SK-N-SH (cell line): ENCODE results near the gene COL4A6. TPM values are rescaled to one million over a fixed set of nuclear protein-coding genes. Genes with fewer than 3 reads are reported as not detected.

ENCODE experiments used
- CTCF ChIA-PET: fragments of 300-600, 350-600 bp; formaldehyde crosslinking; extraction: SDS; loops from one replicate; lab custom pipeline; 2021; lab: Yijun Ruan, JAX
- POLR2A ChIA-PET: fragments of 350-600 bp; sonication (Branson Sonifier 250); formaldehyde crosslinking; extraction: SDS; loops from one replicate; lab custom pipeline; 2020; ENCODE audit warnings: antibody characterized with exemption, inconsistent platforms; lab: Yijun Ruan, JAX
- DNase-seq: peaks from one replicate; pipeline ENCODE4 v3.0.0; 2012
- H2AFZ ChIP-seq: fragments of 200-600 bp; sonication (generic); 2 replicates; pipeline ENCODE4 v1.8.1; 2016; ENCODE audit warnings: antibody characterized with exemption, mild to moderate bottlenecking, low read depth
- H3F3A ChIP-seq: fragments of 200-600 bp; sonication (generic); replicated peaks from 2 replicates; pipeline ENCODE3; 2016; ENCODE audit warnings: antibody characterized with exemption, mild to moderate bottlenecking; ENCODE audit not compliant: insufficient read depth
- H3K27ac ChIP-seq, 2 experiments: fragments of 200-500 bp in 1 of 2; fragments of 200-600 bp in 1 of 2; sonication (Bioruptor generic) in 1 of 2; sonication (generic), shearing (Covaris generic) in 1 of 2; 2 replicates each; pipeline versions ENCODE4 v1.5.1 to v1.6.1; 2014 to 2016; ENCODE audit warnings: low read depth in 2 of 2, inconsistent platforms in 1 of 2, low read length in 1 of 2, mild to moderate bottlenecking in 1 of 2, mixed read lengths in 1 of 2
- H3K27me3 ChIP-seq: fragments of 200-600 bp; sonication (generic), shearing (Covaris generic); 2 replicates; pipeline ENCODE4 v1.6.1; 2016; ENCODE audit warnings: mixed run types; ENCODE audit not compliant: insufficient read depth
- H3K36me3 ChIP-seq, 2 experiments: fragments of 200-500 bp in 1 of 2; fragments of 200-600 bp in 1 of 2; sonication (Bioruptor generic) in 1 of 2; sonication (generic) in 1 of 2; replicated peaks in 1 of 2; 2 replicates each; pipeline versions ENCODE3 to v1.5.1; 2014 to 2016; ENCODE audit warnings: low read length in 1 of 2, mild to moderate bottlenecking in 1 of 2; ENCODE audit not compliant: insufficient read depth in 2 of 2, control insufficient read depth in 1 of 2
- H3K4me1 ChIP-seq, 2 experiments: fragments of 200-500 bp in 1 of 2; fragments of 200-600 bp in 1 of 2; sonication (Bioruptor generic) in 1 of 2; sonication (generic), shearing (Covaris generic) in 1 of 2; 2 replicates each; pipeline versions ENCODE4 v1.5.1 to v1.6.1; 2014 to 2016; ENCODE audit warnings: low read depth in 1 of 2, low read length in 1 of 2, mixed run types in 1 of 2; ENCODE audit not compliant: insufficient read depth in 2 of 2, control insufficient read depth in 1 of 2
- H3K4me2 ChIP-seq: fragments of 200-600 bp; sonication (generic), shearing (Covaris generic); 2 replicates; pipeline ENCODE4 v1.6.1; 2017; ENCODE audit warnings: mixed run types
- H3K4me3 ChIP-seq, 2 experiments: fragments of 200-500 bp in 1 of 2; fragments of 200-600 bp in 1 of 2; sonication (Bioruptor generic) in 1 of 2; sonication (generic), shearing (Covaris generic) in 1 of 2; 2 replicates each; pipeline versions ENCODE4 v1.5.1 to v1.8.1; 2014 to 2016; ENCODE audit warnings: low read depth in 2 of 2, inconsistent platforms in 1 of 2, low read length in 1 of 2, mild to moderate bottlenecking in 1 of 2, mixed read lengths in 1 of 2, moderate library complexity in 1 of 2
- H3K79me2 ChIP-seq: fragments of 200-600 bp; sonication (generic); 2 replicates; pipeline ENCODE4 v1.8.1; 2017; ENCODE audit warnings: mild to moderate bottlenecking; ENCODE audit not compliant: insufficient read depth
- H3K9ac ChIP-seq: fragments of 200-600 bp; sonication (generic); 2 replicates; pipeline ENCODE4 v1.6.1; 2017; ENCODE audit warnings: mixed run types
- H3K9me2 ChIP-seq: fragments of 200-600 bp; sonication (generic); 2 replicates; pipeline ENCODE4 v1.6.1; 2017; ENCODE audit warnings: mixed run types
- H3K9me3 ChIP-seq: fragments of 200-600 bp; sonication (generic); 2 replicates; pipeline ENCODE4 v1.6.1; 2017; ENCODE audit warnings: mixed run types, mild to moderate bottlenecking, moderate library complexity
- H4K20me1 ChIP-seq: fragments of 200-600 bp; sonication (generic); 2 replicates; pipeline ENCODE4 v1.6.1; 2017; ENCODE audit warnings: mild to moderate bottlenecking, mixed run types; ENCODE audit not compliant: insufficient read depth
- CHD2 ChIP-seq: fragments of 150-350 bp; IDR thresholded peaks from 2 replicates; pipeline ENCODE4 v1.6.1; 2018; ENCODE audit warnings: low read length; ENCODE audit not compliant: partially characterized antibody
- CTCF ChIP-seq: fragments of 200-600 bp; sonication (generic); IDR thresholded peaks from 2 replicates; pipeline ENCODE4 v1.6.1; 2017; ENCODE audit warnings: antibody characterized with exemption, mild to moderate bottlenecking, moderate library complexity
- ELF1 ChIP-seq: IDR thresholded peaks from 2 replicates; pipeline ENCODE4 v1.4.0; 2012
- EP300 ChIP-seq, 2 experiments: IDR thresholded peaks; 2 replicates each; pipeline versions ENCODE4 v1.4.0 to v1.6.1; 2012; ENCODE audit warnings: borderline replicate concordance in 1 of 2, low read depth in 1 of 2, low read length in 1 of 2
- FOSL2 ChIP-seq: IDR thresholded peaks from 2 replicates; pipeline ENCODE4 v1.4.0; 2012; ENCODE audit warnings: low read depth, mild to moderate bottlenecking, moderate library complexity, borderline replicate concordance
- FOXM1 ChIP-seq: IDR thresholded peaks from 2 replicates; pipeline ENCODE4 v1.4.0; 2012; ENCODE audit warnings: low read depth, mild to moderate bottlenecking
- IRF3 ChIP-seq: fragments of 150-350 bp; IDR thresholded peaks from 2 replicates; pipeline ENCODE4 v1.6.1; 2016; ENCODE audit warnings: mild to moderate bottlenecking, low read depth, low read length
- MAX ChIP-seq: IDR thresholded peaks from 2 replicates; pipeline ENCODE4 v1.4.0; 2012; ENCODE audit warnings: low read depth
- MEF2A ChIP-seq: IDR thresholded peaks from 2 replicates; pipeline ENCODE4 v1.4.0; 2012; ENCODE audit warnings: low read depth, borderline replicate concordance
- MXI1 ChIP-seq: IDR thresholded peaks from 2 replicates; pipeline ENCODE4 v1.6.1; 2012; ENCODE audit warnings: mild to moderate bottlenecking, low read depth, low read length, improper control_type of control experiment
- NFIC ChIP-seq: IDR thresholded peaks from 2 replicates; pipeline ENCODE4 v1.4.0; 2012; ENCODE audit warnings: borderline replicate concordance
- POLR2AphosphoS5 ChIP-seq: IDR thresholded peaks from 2 replicates; pipeline ENCODE4 v1.6.1; 2012; ENCODE audit warnings: low read depth, low read length
- RAD21 ChIP-seq: IDR thresholded peaks from 2 replicates; pipeline ENCODE4 v1.6.1; 2012; ENCODE audit warnings: mild to moderate bottlenecking, low read length
- REST ChIP-seq: IDR thresholded peaks from 2 replicates; pipeline ENCODE4 v1.6.1; 2012; ENCODE audit warnings: mild to moderate bottlenecking, low read depth, low read length, moderate library complexity
- RFX5 ChIP-seq: IDR thresholded peaks from 2 replicates; pipeline ENCODE4 v1.6.1; 2012; ENCODE audit warnings: mild to moderate bottlenecking, improper control_type of control experiment, low read length
- SIN3A ChIP-seq: IDR thresholded peaks from 2 replicates; pipeline ENCODE4 v1.6.1; 2012; ENCODE audit warnings: low read depth, mild to moderate bottlenecking, low read length, moderate library complexity, borderline replicate concordance
- USF1 ChIP-seq: IDR thresholded peaks from 2 replicates; pipeline ENCODE4 v1.4.0; 2012; ENCODE audit warnings: low read depth, borderline replicate concordance
- USF2 ChIP-seq: fragments of 150-350 bp; IDR thresholded peaks from 2 replicates; pipeline ENCODE4 v1.6.1; 2017; ENCODE audit warnings: antibody characterized with exemption, low read length, low read depth, borderline replicate concordance
- YY1 ChIP-seq: IDR thresholded peaks from 2 replicates; pipeline ENCODE4 v1.4.0; 2012; ENCODE audit warnings: low read depth, mild to moderate bottlenecking
- WGBS: methylation state at CpG from one replicate; pipeline ENCODE4 v1.1.6; 2017; ENCODE audit warnings: low lambda C conversion rate; 5-methylcytosine and 5-hydroxymethylcytosine counted together
- polyA plus RNA-seq, 3 experiments: library from polyadenylated mRNA; depleted of rRNA; stranded (reverse); fragments of >200 nt; gene quantifications; 2 replicates each; pipeline ENCODE4 v1.2.3, GENCODE V29; 2012

The COL4A6 gene
- polyA plus RNA-seq, 1 of the 3 experiments (the other 2 are of a cell fraction): not detected

- Histone ChIP-seq H3K9me2 (no peaks in the 10 kb centered on the region), H3K4me2 (no peak overlapping the region), H3F3A (no peaks in the 10 kb centered on the region), H3K27me3 (no peaks in the 10 kb centered on the region), H4K20me1 (no peaks in the 10 kb centered on the region), H3K36me3 (no peaks in the 10 kb centered on the region), H3K27ac (no peak overlapping the region), H3K4me3 (no peak overlapping the region), H2AFZ (no peak overlapping the region), H3K9ac (no peak overlapping the region), H3K9me3 (no peaks in the 10 kb centered on the region), H3K79me2 (no peaks in the 10 kb centered on the region), H3K4me1 (no peaks in the 10 kb centered on the region)
- TF ChIP-seq REST: no peak
- TF ChIP-seq NFIC: no peak
- no peak for TF ChIP-seq MEF2A
- no peak for TF ChIP-seq USF2
- TF ChIP-seq CTCF: no peak
- no peak for TF ChIP-seq YY1
- no peak for TF ChIP-seq CHD2
- TF ChIP-seq ELF1: no peak
- TF ChIP-seq IRF3: no peak
- no peak for TF ChIP-seq SIN3A
- TF ChIP-seq RFX5: no peak
- TF ChIP-seq RAD21: no peak
- no peak for TF ChIP-seq EP300 (IDR thresholded peaks at IDR 0.05; ENCODE audit: borderline replicate concordance in 1 of 2, low read depth in 1 of 2, low read length in 1 of 2)
- TF ChIP-seq MXI1: no peak
- no peak for TF ChIP-seq POLR2AphosphoS5
- no peak for TF ChIP-seq USF1
- TF ChIP-seq FOSL2: no peak
- TF ChIP-seq FOXM1: no peak
- no peak for TF ChIP-seq MAX
- 3% methylated on average over 2 of the region's 2 CpGs for WGBS
- POLR2A ChIA-PET: no interaction called here
- no peak for DNase-seq
- CTCF ChIA-PET: no interaction called here
These were observed 152.9 kb downstream of the COL4A6 start for GRCh38 chrX:108285356-108285755.
